Measurements from ENCODE around the gene GSTO2.

DNA sequence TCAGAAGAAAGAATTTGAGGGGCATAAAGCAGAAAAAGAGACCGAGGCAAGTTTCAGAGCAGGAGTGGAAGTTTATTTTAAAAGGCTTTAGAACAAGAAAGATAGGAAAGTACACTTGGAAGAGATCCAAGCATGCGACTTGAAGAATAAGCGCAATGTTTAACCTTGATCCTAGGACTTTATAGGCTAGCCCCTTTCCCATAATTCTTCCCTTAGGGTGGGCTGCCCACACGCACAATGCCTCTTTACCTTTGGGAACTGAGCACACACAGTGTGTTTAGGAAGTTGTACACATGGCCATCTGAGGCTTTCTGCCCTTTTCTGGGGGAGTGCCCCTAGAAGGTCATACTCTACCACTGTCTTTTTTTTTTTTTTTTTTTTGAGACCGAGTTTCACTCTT lies 25.5 kb upstream of the GSTO2 start:
- TF ChIP-seq EZH2phosphoT487 (IDR thresholded peaks at IDR 0.05; ENCODE audit: unreplicated experiment) (no peak), POLR2AphosphoS5 (IDR thresholded peaks at IDR 0.05; ENCODE audit: low read depth) (no peak), EZH2 (IDR thresholded peaks at IDR 0.05; ENCODE audit: low read depth, unreplicated experiment) (no peak), NANOG (IDR thresholded peaks at IDR 0.05; ENCODE audit: borderline replicate concordance) (no peak), JUNB (IDR thresholded peaks at IDR 0.05; ENCODE audit: unreplicated experiment) (no peak)
- TF ChIP-seq, protein P1, sequence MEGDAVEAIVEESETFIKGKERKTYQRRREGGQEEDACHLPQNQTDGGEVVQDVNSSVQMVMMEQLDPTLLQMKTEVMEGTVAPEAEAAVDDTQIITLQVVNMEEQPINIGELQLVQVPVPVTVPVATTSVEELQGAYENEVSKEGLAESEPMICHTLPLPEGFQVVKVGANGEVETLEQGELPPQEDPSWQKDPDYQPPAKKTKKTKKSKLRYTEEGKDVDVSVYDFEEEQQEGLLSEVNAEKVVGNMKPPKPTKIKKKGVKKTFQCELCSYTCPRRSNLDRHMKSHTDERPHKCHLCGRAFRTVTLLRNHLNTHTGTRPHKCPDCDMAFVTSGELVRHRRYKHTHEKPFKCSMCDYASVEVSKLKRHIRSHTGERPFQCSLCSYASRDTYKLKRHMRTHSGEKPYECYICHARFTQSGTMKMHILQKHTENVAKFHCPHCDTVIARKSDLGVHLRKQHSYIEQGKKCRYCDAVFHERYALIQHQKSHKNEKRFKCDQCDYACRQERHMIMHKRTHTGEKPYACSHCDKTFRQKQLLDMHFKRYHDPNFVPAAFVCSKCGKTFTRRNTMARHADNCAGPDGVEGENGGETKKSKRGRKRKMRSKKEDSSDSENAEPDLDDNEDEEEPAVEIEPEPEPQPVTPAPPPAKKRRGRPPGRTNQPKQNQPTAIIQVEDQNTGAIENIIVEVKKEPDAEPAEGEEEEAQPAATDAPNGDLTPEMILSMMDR (conservative IDR thresholded peaks at IDR 0.05; ENCODE audit: low read depth in 2 of 2), result no peak
